Measurements from ENCODE around the gene CLK3. TPM values are rescaled to one million over a fixed set of nuclear protein-coding genes. Genes with fewer than 3 reads are reported as not detected.

CLK3 gene
- total and polyA plus RNA-seq, 2 donors, result 53.2 to 90.8 TPM

DNA sequence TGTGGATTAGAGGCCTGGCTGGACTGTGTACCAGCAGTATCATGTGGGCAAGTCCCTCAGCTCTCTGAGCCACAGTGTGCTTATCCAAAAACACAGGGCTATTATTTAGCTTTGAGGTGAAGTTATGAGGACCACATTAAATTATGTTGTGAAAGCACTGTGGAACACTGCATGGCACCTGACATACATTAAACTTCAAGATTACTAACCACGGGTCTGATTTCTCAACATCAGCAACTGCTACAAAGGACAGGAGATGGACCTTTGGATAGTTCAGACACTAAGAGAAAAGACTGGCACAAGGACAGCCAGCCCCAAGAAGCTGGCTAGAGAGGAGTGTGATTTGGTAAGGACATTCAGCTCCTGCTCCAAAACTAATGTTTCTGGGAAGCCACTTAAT, 21.3 kb downstream of the CLK3 start:
- WGBS, result 89% methylated on average over 1 of the region's 1 CpG

DNA sequence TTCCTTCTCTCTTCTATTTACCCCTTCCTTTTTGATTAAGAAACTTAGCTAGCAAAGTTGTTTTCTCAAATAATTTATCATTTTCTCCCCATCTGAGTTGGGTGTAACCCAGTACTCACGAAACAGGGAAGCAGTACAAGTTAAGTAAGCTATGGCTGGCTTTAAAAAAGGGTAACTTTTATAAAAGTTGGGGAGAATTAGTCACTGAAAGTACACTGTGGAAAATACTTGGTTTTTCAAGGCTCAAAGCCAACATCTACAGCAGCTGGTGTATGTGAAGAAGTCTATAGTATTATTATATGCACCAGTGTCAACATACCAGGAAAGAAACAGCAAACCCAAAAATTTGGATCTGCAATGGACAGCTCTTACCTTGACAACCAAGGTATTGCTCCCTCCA, 25.5 kb downstream of the CLK3 start:
- H3K36me3 ChIP-seq (ENCODE audit: control insufficient read depth in 2 of 2, insufficient read depth in 2 of 2, low read length in 1 of 2), result peaks cover 39 to 40% of the 10 kb centered on the region in 2 donors
- no peak overlapping the region for H3K27ac ChIP-seq (ENCODE audit: low read depth in 1 of 2, low read length in 1 of 2)
- no peak for DNase-seq (ENCODE audit: low read depth in 6 of 9, low spot score in 9 of 9)
- no peaks in the 10 kb centered on the region for H3K9me3 ChIP-seq (ENCODE audit: control insufficient read depth in 2 of 2, insufficient read depth in 1 of 2, low read length in 1 of 2)
- H3K4me3 ChIP-seq (ENCODE audit: low read length in 2 of 2), result no peak overlapping the region
- H3K27me3 ChIP-seq (ENCODE audit: control insufficient read depth in 2 of 2, insufficient read depth in 1 of 2, low read length in 1 of 2), result no peaks in the 10 kb centered on the region
- 95% methylated on average over 1 of the region's 1 CpG for WGBS
- H3K4me1 ChIP-seq (ENCODE audit: control insufficient read depth in 2 of 2, insufficient read depth in 2 of 2, low read length in 2 of 2), result no peaks in the 10 kb centered on the region

More for the DNA sequence above, 21.3 kb downstream of the CLK3 start:
- DNase-seq (ENCODE audit: low read depth in 6 of 9, low spot score in 9 of 9), result no peak
- H3K4me3 ChIP-seq (ENCODE audit: low read length in 2 of 2), result no peak overlapping the region
- no peak overlapping the region for H3K27ac ChIP-seq (ENCODE audit: low read depth in 1 of 2, low read length in 1 of 2)
- H3K27me3 ChIP-seq (ENCODE audit: control insufficient read depth in 2 of 2, insufficient read depth in 1 of 2, low read length in 1 of 2), result no peaks in the 10 kb centered on the region
- H3K36me3 ChIP-seq (ENCODE audit: control insufficient read depth in 2 of 2, insufficient read depth in 2 of 2, low read length in 1 of 2), result peaks cover 67 to 80% of the 10 kb centered on the region in 2 donors
- H3K4me1 ChIP-seq (ENCODE audit: control insufficient read depth in 2 of 2, insufficient read depth in 2 of 2, low read length in 2 of 2), result no peaks in the 10 kb centered on the region
- H3K9me3 ChIP-seq (ENCODE audit: control insufficient read depth in 2 of 2, insufficient read depth in 1 of 2, low read length in 1 of 2), result no peaks in the 10 kb centered on the region

GRCh38 chr15:74642348-74642733, 26.7 kb downstream of the CLK3 start:
- H3K27ac ChIP-seq (ENCODE audit: low read depth in 1 of 2, low read length in 1 of 2), result no peak overlapping the region
- 91% methylated on average over 4 of the region's 4 CpGs for WGBS
- H3K4me3 ChIP-seq (ENCODE audit: low read length in 2 of 2), result no peak overlapping the region
- H3K4me1 ChIP-seq (ENCODE audit: control insufficient read depth in 2 of 2, insufficient read depth in 2 of 2, low read length in 2 of 2), result no peaks in the 10 kb centered on the region
- no peaks in the 10 kb centered on the region for H3K27me3 ChIP-seq (ENCODE audit: control insufficient read depth in 2 of 2, insufficient read depth in 1 of 2, low read length in 1 of 2)
- H3K9me3 ChIP-seq (ENCODE audit: control insufficient read depth in 2 of 2, insufficient read depth in 1 of 2, low read length in 1 of 2), result no peaks in the 10 kb centered on the region
- peaks cover 28 to 30% of the 10 kb centered on the region in 2 donors for H3K36me3 ChIP-seq (ENCODE audit: control insufficient read depth in 2 of 2, insufficient read depth in 2 of 2, low read length in 1 of 2)
- no peak for DNase-seq (ENCODE audit: low read depth in 6 of 9, low spot score in 9 of 9)

DNA sequence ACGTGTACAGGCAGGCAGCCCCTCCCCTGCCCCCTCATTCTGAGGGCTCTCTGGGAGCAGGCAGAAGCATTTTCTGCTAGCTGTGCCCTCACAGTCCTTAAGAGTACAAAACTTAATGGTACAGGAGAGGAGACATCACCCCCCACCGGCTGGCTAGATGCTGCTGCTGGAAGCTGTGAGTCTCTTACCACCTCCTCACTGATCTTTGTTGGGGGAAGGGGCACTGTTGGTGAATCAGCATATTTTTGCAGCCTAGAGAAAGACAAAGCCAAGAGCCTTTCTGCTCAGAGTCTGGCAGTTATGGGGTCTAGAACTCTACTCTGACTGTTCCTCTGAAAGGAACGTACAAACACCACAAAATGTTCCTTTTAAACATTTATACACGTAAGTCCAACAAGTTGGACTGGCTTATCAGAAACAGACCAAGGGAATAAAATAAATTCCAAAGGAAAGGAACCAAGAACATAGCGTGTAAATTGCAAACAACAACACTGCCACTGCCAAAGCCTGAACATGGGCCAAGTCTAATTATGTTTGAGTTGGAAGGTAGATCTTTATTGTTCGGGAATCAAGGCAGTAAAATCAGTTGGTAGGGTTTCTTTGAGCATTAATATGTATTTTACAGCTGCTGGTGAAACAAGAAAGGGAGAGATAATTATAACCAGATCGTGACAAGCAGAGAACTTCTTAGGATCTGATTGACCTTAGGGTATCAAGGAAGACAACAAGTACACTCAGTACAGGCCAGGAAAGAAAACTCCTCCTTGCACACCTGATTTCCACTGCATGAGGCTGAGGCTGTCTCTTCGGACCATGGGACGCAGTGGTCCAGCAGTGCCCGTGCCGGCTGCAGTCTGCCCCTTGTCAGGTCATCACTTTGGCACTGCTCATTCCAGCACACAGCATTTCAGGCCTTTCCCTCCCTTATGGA, 27.4 kb downstream of the CLK3 start:
- H3K4me1 ChIP-seq (ENCODE audit: control insufficient read depth in 2 of 2, insufficient read depth in 2 of 2, low read length in 2 of 2), result no peaks in the 10 kb centered on the region
- H3K36me3 ChIP-seq (ENCODE audit: control insufficient read depth in 2 of 2, insufficient read depth in 2 of 2, low read length in 1 of 2), result peaks cover 24 to 25% of the 10 kb centered on the region in 2 donors
- no peak overlapping the region for H3K4me3 ChIP-seq (ENCODE audit: low read length in 2 of 2)
- 78% methylated on average over 11 of the region's 11 CpGs for WGBS
- peak in 2 of 9 donors; percentile 23 to 41 for DNase-seq (ENCODE audit: low read depth in 6 of 9, low spot score in 9 of 9)
- H3K27ac ChIP-seq (ENCODE audit: low read depth in 1 of 2, low read length in 1 of 2), result no peak overlapping the region
- no peaks in the 10 kb centered on the region for H3K27me3 ChIP-seq (ENCODE audit: control insufficient read depth in 2 of 2, insufficient read depth in 1 of 2, low read length in 1 of 2)
- H3K9me3 ChIP-seq (ENCODE audit: control insufficient read depth in 2 of 2, insufficient read depth in 1 of 2, low read length in 1 of 2), result no peaks in the 10 kb centered on the region

- no peak for DNase-seq (ENCODE audit: low read depth in 6 of 9, low spot score in 9 of 9)
- Histone ChIP-seq H3K36me3 (ENCODE audit: control insufficient read depth in 2 of 2, insufficient read depth in 2 of 2, low read length in 1 of 2) (peaks cover 22 to 24% of the 10 kb centered on the region in 2 donors), H3K4me1 (ENCODE audit: control insufficient read depth in 2 of 2, insufficient read depth in 2 of 2, low read length in 2 of 2) (no peaks in the 10 kb centered on the region), H3K9me3 (ENCODE audit: control insufficient read depth in 2 of 2, insufficient read depth in 1 of 2, low read length in 1 of 2) (no peaks in the 10 kb centered on the region), H3K27ac (ENCODE audit: low read depth in 1 of 2, low read length in 1 of 2) (no peak overlapping the region), H3K27me3 (ENCODE audit: control insufficient read depth in 2 of 2, insufficient read depth in 1 of 2, low read length in 1 of 2) (no peaks in the 10 kb centered on the region), H3K4me3 (ENCODE audit: low read length in 2 of 2) (no peak overlapping the region)
- 98% methylated on average over 2 of the region's 2 CpGs for WGBS
Observed at GRCh38 chr15:74643665-74644204, 28.1 kb downstream of the CLK3 start.

DNA sequence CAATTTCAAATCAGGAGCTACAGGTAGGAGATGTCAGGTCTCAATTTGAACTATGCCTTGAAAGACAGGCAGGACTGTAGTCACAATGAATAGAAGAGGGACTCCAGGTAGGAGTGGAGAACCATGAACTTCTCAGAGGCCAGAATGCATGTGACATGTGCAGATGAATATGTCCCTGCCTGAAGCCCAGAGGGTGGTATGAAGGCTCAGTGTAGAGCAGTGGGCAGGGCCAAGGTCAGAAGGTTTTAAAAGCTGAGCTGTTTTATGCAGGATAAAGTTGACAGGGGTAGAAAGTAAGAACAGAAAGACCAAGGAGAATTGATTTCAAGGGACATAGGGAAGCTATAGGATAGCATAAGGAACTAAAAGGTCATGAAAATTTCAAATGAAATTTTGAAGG, 30.8 kb downstream of the CLK3 start:
- no peaks in the 10 kb centered on the region for H3K4me1 ChIP-seq (ENCODE audit: control insufficient read depth in 2 of 2, insufficient read depth in 2 of 2, low read length in 2 of 2)
- H3K4me3 ChIP-seq (ENCODE audit: low read length in 2 of 2), result no peak overlapping the region
- DNase-seq (ENCODE audit: low read depth in 6 of 9, low spot score in 9 of 9), result no peak
- H3K9me3 ChIP-seq (ENCODE audit: control insufficient read depth in 2 of 2, insufficient read depth in 1 of 2, low read length in 1 of 2), result no peaks in the 10 kb centered on the region
- H3K36me3 ChIP-seq (ENCODE audit: control insufficient read depth in 2 of 2, insufficient read depth in 2 of 2, low read length in 1 of 2), result peaks cover 8 to 12% of the 10 kb centered on the region in 2 donors
- no peaks in the 10 kb centered on the region for H3K27me3 ChIP-seq (ENCODE audit: control insufficient read depth in 2 of 2, insufficient read depth in 1 of 2, low read length in 1 of 2)
- no peak overlapping the region for H3K27ac ChIP-seq (ENCODE audit: low read depth in 1 of 2, low read length in 1 of 2)

GRCh38 chr15:74648051-74648842, 32.6 kb downstream of the CLK3 start:
- Histone ChIP-seq H3K4me1 (ENCODE audit: control insufficient read depth in 2 of 2, insufficient read depth in 2 of 2, low read length in 2 of 2) (no peaks in the 10 kb centered on the region), H3K4me3 (ENCODE audit: low read length in 2 of 2) (no peak overlapping the region), H3K27ac (ENCODE audit: low read depth in 1 of 2, low read length in 1 of 2) (no peak overlapping the region), H3K36me3 (ENCODE audit: control insufficient read depth in 2 of 2, insufficient read depth in 2 of 2, low read length in 1 of 2) (peaks cover 11% of the 10 kb centered on the region in 2 donors), H3K27me3 (ENCODE audit: control insufficient read depth in 2 of 2, insufficient read depth in 1 of 2, low read length in 1 of 2) (no peaks in the 10 kb centered on the region), H3K9me3 (ENCODE audit: control insufficient read depth in 2 of 2, insufficient read depth in 1 of 2, low read length in 1 of 2) (no peaks in the 10 kb centered on the region)
- no peak for DNase-seq (ENCODE audit: low read depth in 6 of 9, low spot score in 9 of 9)
- WGBS, result 93% methylated on average over 5 of the region's 5 CpGs

GRCh38 chr15:74651242-74651741, 35.7 kb downstream of the CLK3 start:
- no peaks in the 10 kb centered on the region for H3K27me3 ChIP-seq (ENCODE audit: control insufficient read depth in 2 of 2, insufficient read depth in 1 of 2, low read length in 1 of 2)
- DNase-seq (ENCODE audit: low read depth in 6 of 9, low spot score in 9 of 9), result no peak
- H3K36me3 ChIP-seq (ENCODE audit: control insufficient read depth in 2 of 2, insufficient read depth in 2 of 2, low read length in 1 of 2), result peaks cover 17 to 19% of the 10 kb centered on the region in 2 donors
- H3K4me3 ChIP-seq (ENCODE audit: low read length in 2 of 2), result no peak overlapping the region
- H3K9me3 ChIP-seq (ENCODE audit: control insufficient read depth in 2 of 2, insufficient read depth in 1 of 2, low read length in 1 of 2), result no peaks in the 10 kb centered on the region
- no peaks in the 10 kb centered on the region for H3K4me1 ChIP-seq (ENCODE audit: control insufficient read depth in 2 of 2, insufficient read depth in 2 of 2, low read length in 2 of 2)
- no peak overlapping the region for H3K27ac ChIP-seq (ENCODE audit: low read depth in 1 of 2, low read length in 1 of 2)
- WGBS, result 95% methylated on average over 3 of the region's 3 CpGs

All from thymus (tissue), 11 donors.